GM23338 (cell line): Measurements from ENCODE around the gene ZNF514. TPM values are rescaled to one million over a fixed set of nuclear protein-coding genes. Genes with fewer than 3 reads are reported as not detected.

Source experiments
- polyA plus RNA-seq: library from polyadenylated mRNA; unstranded; fragments of >200 nt; fragmentation: Nextera tagmentation; extraction: Ambion mirVana; gene quantifications from 2 replicates; pipeline ENCODE4 v1.2.1, GENCODE V29; 2016
- total RNA-seq: library from RNA; depleted of rRNA; stranded (reverse); fragments of >200 nt; shearing (Covaris generic); gene quantifications from 2 replicates; pipeline ENCODE4 v1.2.3, GENCODE V29; 2014; rRNA removed

The ZNF514 gene
- total and polyA plus RNA-seq, 2 experiments from 2014 or later, result 7.2 to 9.3 TPM

Other genes with a start within 250 kb of the ZNF514 start
- 0.24 and 2.6 TPM in 2 replicates for gene MAL, start 134.1 kb downstream of the ZNF514 start, total RNA-seq
- gene MAL, start 134.1 kb downstream of the ZNF514 start, polyA plus RNA-seq, result 0.31 TPM in 1 of 2 replicates, not detected in the other
- 51.9 and 57.8 TPM in 2 replicates for gene MRPS5, start 38.0 kb downstream of the ZNF514 start, total RNA-seq
- gene MRPS5, start 38.0 kb downstream of the ZNF514 start, polyA plus RNA-seq, result 75.6 and 79.0 TPM in 2 replicates
- gene ZNF2, start 6.0 kb upstream of the ZNF514 start, total RNA-seq, result 2.5 and 3.4 TPM in 2 replicates
- 1.3 and 2.0 TPM in 2 replicates for gene ZNF2, start 6.0 kb upstream of the ZNF514 start, polyA plus RNA-seq
- 13.3 and 17.9 TPM in 2 replicates for gene ZNF892, start 47.7 kb upstream of the ZNF514 start, total RNA-seq
- gene ZNF892, start 47.7 kb upstream of the ZNF514 start, polyA plus RNA-seq, result 2.2 and 2.7 TPM in 2 replicates
- gene PROM2, start 114.6 kb upstream of the ZNF514 start, total RNA-seq, result 2.2 TPM in 2 replicates
- 1.1 and 2.1 TPM in 2 replicates for gene PROM2, start 114.6 kb upstream of the ZNF514 start, polyA plus RNA-seq
- gene KCNIP3, start 137.5 kb upstream of the ZNF514 start, total RNA-seq, result 0.83 and 2.6 TPM in 2 replicates
- 0.32 and 0.45 TPM in 2 replicates for gene KCNIP3, start 137.5 kb upstream of the ZNF514 start, polyA plus RNA-seq
- gene FAHD2A, start 242.9 kb upstream of the ZNF514 start, total RNA-seq, result 48.1 and 51.0 TPM in 2 replicates
- 26.8 and 27.6 TPM in 2 replicates for gene FAHD2A, start 242.9 kb upstream of the ZNF514 start, polyA plus RNA-seq